GDM1 (cell line): Measurements from ENCODE around the gene RYK.
"Not testable (repeated sequence)": the region's sequence is repeated elsewhere in the genome, so short reads cannot be mapped to it uniquely, and the experiment has no call there.

Source experiments
- DNase-seq: peaks from one replicate; lab custom pipeline; 2025; lab: John Stamatoyannopoulos, UW

The RYK gene

GRCh38 chr3:134216851-134217250 lies 33.8 kb downstream of the RYK start:
- no peak for DNase-seq

- no peak for DNase-seq
Measured at GRCh38 chr3:134216191-134216764, 34.4 kb downstream of the RYK start.

- no peak for DNase-seq
Measured at GRCh38 chr3:134214239-134214638, 36.4 kb downstream of the RYK start.

GRCh38 chr3:134212967-134213665 lies 37.5 kb downstream of the RYK start:
- DNase-seq, result peak; percentile 61

GRCh38 chr3:134211797-134212196 lies 38.9 kb downstream of the RYK start:
- DNase-seq, result peak; percentile 55

GRCh38 chr3:134205451-134205850 lies 45.2 kb downstream of the RYK start:
- no peak for DNase-seq

GRCh38 chr3:134201201-134202130 lies 49.2 kb downstream of the RYK start:
- no peak for DNase-seq

GRCh38 chr3:134199880-134200279 lies 50.8 kb downstream of the RYK start:
- DNase-seq, result not testable (repeated sequence)

- DNase-seq, result no peak
Measured at GRCh38 chr3:134199240-134199639, 51.4 kb downstream of the RYK start.

GRCh38 chr3:134198414-134198813 lies 52.2 kb downstream of the RYK start:
- DNase-seq, result no peak

GRCh38 chr3:134197681-134198261 lies 52.9 kb downstream of the RYK start:
- peak; percentile 1 for DNase-seq

GRCh38 chr3:134194247-134194646 lies 56.4 kb downstream of the RYK start:
- DNase-seq, result no peak

- no peak for DNase-seq
Measured at GRCh38 chr3:134190250-134190649, 60.4 kb downstream of the RYK start.

GRCh38 chr3:134189849-134190248 lies 60.8 kb downstream of the RYK start:
- DNase-seq, result no peak

GRCh38 chr3:134186391-134186790 lies 64.3 kb downstream of the RYK start:
- DNase-seq, result no peak

GRCh38 chr3:134180761-134181160 lies 69.9 kb downstream of the RYK start:
- no peak for DNase-seq

GRCh38 chr3:134179508-134179907 lies 71.2 kb downstream of the RYK start:
- no peak for DNase-seq

- no peak for DNase-seq
Measured at GRCh38 chr3:134163096-134163495, 87.6 kb downstream of the RYK start.

- DNase-seq, result no peak
Measured at GRCh38 chr3:134161898-134162615, 88.6 kb downstream of the RYK start.

- DNase-seq, result no peak
Measured at GRCh38 chr3:134155446-134155845, 95.2 kb downstream of the RYK start.

- no peak for DNase-seq
Measured at GRCh38 chr3:134153761-134154160, 96.9 kb downstream of the RYK start.

- DNase-seq, result no peak
Measured at GRCh38 chr3:134150476-134150875, 100.2 kb downstream of the RYK start.
